AG09319 (cell line): Measurements from ENCODE around the gene ZDHHC13.

Experiments used
- DNase-seq: peaks from one replicate; pipeline ENCODE4 v3.0.0-alpha.2; 2010; ENCODE audit warnings: low read depth; ENCODE audit errors: extremely low read depth
- TF ChIP-seq, protein P1 (sequence below): IDR thresholded peaks from 2 replicates; pipeline ENCODE4 v1.5.1; 2011; ENCODE audit warnings: low read depth, mild to moderate bottlenecking, inconsistent platforms, low read length, moderate library complexity

ZDHHC13 gene

DNA sequence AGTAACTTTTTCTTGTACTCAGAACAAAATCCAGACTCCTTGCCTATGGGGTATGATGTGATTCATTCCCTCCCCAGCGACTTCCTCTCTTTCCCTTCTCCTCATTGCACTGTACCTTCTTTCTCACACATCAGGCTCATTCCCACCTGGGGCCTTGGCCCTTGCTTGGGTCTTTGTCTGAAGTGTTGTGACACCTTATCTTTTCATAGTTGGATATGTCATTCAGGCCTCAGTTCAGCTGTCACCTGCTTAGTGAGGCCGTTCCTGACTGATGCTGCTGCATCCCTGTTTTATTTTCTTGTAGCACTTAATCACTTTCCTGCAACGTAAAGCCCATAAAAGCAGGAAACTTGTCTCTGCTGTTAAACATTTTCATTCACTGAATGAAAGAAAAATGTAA lies 39.9 kb downstream of the ZDHHC13 start:
- DNase-seq: no peak
- TF ChIP-seq, protein P1, sequence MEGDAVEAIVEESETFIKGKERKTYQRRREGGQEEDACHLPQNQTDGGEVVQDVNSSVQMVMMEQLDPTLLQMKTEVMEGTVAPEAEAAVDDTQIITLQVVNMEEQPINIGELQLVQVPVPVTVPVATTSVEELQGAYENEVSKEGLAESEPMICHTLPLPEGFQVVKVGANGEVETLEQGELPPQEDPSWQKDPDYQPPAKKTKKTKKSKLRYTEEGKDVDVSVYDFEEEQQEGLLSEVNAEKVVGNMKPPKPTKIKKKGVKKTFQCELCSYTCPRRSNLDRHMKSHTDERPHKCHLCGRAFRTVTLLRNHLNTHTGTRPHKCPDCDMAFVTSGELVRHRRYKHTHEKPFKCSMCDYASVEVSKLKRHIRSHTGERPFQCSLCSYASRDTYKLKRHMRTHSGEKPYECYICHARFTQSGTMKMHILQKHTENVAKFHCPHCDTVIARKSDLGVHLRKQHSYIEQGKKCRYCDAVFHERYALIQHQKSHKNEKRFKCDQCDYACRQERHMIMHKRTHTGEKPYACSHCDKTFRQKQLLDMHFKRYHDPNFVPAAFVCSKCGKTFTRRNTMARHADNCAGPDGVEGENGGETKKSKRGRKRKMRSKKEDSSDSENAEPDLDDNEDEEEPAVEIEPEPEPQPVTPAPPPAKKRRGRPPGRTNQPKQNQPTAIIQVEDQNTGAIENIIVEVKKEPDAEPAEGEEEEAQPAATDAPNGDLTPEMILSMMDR: no peak

DNA sequence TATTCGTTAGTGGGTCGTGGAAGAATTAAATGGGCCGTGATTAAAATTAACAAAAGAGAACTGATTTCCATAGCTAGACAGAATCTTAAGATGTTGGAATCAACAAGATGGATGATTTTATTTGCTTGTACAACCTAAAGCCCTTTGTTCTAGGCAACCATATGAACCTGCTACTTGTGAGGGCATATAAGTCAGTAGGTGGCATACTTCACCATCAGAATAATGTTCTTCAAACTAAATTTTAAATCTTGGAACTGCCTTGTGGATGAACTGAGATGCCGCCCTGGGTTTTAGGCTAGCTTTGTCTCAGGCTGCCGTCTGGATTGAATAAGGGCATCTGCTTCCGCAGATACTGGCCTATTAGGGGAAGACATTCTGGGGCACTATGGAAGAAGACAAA lies 43.9 kb downstream of the ZDHHC13 start:
- TF ChIP-seq, protein P1: no peak
- DNase-seq: no peak

GRCh38 chr11:19161651-19162050 lies 44.7 kb downstream of the ZDHHC13 start:
- DNase-seq: no peak
- TF ChIP-seq, protein P1: no peak

GRCh38 chr11:19162951-19163505 lies 46.1 kb downstream of the ZDHHC13 start:
- TF ChIP-seq, protein P1: no peak

GRCh38 chr11:19163617-19164016 lies 46.6 kb downstream of the ZDHHC13 start:
- no peak for DNase-seq

More at GRCh38 chr11:19162951-19163505, 46.1 kb downstream of the ZDHHC13 start:
- DNase-seq: no peak

GRCh38 chr11:19164230-19164855 lies 47.4 kb downstream of the ZDHHC13 start:
- TF ChIP-seq, protein P1: no peak
- no peak for DNase-seq

More at GRCh38 chr11:19163617-19164016, 46.6 kb downstream of the ZDHHC13 start:
- TF ChIP-seq, protein P1: no peak

- DNase-seq: no peak
These were observed 47.9 kb downstream of the ZDHHC13 start for GRCh38 chr11:19164881-19165280.

More at GRCh38 chr11:19164881-19165280, 47.9 kb downstream of the ZDHHC13 start:
- TF ChIP-seq, protein P1: no peak
